IMR-90 (cell line): ENCODE data around the gene HOXD12.

Experiments
- CHD1 ChIP-seq: IDR thresholded peaks from 2 replicates; pipeline ENCODE4 v1.6.1; 2012; ENCODE audit warnings: low read depth, low read length, improper control_type of control experiment
- MXI1 ChIP-seq: IDR thresholded peaks from 2 replicates; pipeline ENCODE4 v1.6.1; 2012; ENCODE audit warnings: low read depth, mild to moderate bottlenecking, low read length, moderate library complexity, borderline replicate concordance
- NFE2L2 ChIP-seq: fragments of 150-350 bp; IDR thresholded peaks from 2 replicates; pipeline ENCODE4 v1.6.1; 2016; ENCODE audit warnings: low read depth, mild to moderate bottlenecking, low read length
- POLR2A ChIP-seq: IDR thresholded peaks from 2 replicates; pipeline ENCODE4 v1.6.1; 2012; ENCODE audit warnings: mild to moderate bottlenecking, low read depth, low read length
- RAD21 ChIP-seq: IDR thresholded peaks from 2 replicates; pipeline ENCODE4 v1.6.1; 2012; ENCODE audit warnings: low read length, improper control_type of control experiment
- RCOR1 ChIP-seq: IDR thresholded peaks from 2 replicates; pipeline ENCODE4 v1.6.1; 2012; ENCODE audit warnings: mild to moderate bottlenecking, low read length, improper control_type of control experiment; ENCODE audit not compliant: insufficient replicate concordance
- RFX5 ChIP-seq: IDR thresholded peaks from 2 replicates; pipeline ENCODE4 v1.8.0; 2012; ENCODE audit warnings: low read depth, mild to moderate bottlenecking, low read length, moderate library complexity
- SMC3 ChIP-seq: fragments of 150-350 bp; IDR thresholded peaks from 2 replicates; pipeline ENCODE4 v1.6.1; 2016; ENCODE audit warnings: low read depth, mild to moderate bottlenecking, antibody characterized with exemption, low read length, moderate library complexity
- TF ChIP-seq, protein P1 (sequence below): conservative IDR thresholded peaks from 2 replicates; pipeline ENCODE4 v1.5.1; 2012; ENCODE audit warnings: mild to moderate bottlenecking, low read depth, low read length, improper control_type of control experiment
- TF ChIP-seq, protein P2 (sequence below): fragments of 150-350 bp; IDR thresholded peaks from 2 replicates; pipeline ENCODE4 v1.6.1; 2017; ENCODE audit warnings: mild to moderate bottlenecking, antibody characterized with exemption, low read length, low read depth
- TF ChIP-seq, protein P3 (sequence below): fragments of 150-350 bp; IDR thresholded peaks from 2 replicates; pipeline ENCODE4 v1.6.1; 2016; ENCODE audit warnings: low read depth, mild to moderate bottlenecking, low read length, moderate library complexity, borderline replicate concordance

DNA sequence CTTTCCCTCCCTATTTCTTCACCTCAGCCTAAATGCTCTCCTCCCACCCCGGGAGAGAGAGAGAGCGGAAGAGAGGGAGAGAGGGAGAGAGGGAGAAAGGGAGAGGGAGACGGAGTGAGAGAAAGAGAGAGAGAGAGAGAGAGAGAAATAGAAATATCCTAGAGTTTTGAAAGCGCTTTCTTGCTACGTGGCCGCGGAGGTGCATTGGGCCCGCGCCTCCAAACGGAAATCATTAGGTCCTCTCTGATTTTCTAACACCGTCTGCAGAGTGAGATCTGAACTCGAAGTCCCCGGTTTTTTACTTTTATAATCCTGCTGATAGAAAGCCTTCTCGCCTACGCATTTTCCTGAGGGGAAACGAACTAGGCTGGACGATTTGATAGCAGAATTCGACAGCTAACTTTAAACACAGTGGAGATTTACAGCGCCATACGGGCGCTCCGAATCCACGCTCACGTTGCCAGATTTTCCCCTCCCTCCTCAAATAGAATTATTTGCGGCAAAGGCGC, 14.9 kb upstream of the HOXD12 start:
- TF ChIP-seq, protein P1, sequence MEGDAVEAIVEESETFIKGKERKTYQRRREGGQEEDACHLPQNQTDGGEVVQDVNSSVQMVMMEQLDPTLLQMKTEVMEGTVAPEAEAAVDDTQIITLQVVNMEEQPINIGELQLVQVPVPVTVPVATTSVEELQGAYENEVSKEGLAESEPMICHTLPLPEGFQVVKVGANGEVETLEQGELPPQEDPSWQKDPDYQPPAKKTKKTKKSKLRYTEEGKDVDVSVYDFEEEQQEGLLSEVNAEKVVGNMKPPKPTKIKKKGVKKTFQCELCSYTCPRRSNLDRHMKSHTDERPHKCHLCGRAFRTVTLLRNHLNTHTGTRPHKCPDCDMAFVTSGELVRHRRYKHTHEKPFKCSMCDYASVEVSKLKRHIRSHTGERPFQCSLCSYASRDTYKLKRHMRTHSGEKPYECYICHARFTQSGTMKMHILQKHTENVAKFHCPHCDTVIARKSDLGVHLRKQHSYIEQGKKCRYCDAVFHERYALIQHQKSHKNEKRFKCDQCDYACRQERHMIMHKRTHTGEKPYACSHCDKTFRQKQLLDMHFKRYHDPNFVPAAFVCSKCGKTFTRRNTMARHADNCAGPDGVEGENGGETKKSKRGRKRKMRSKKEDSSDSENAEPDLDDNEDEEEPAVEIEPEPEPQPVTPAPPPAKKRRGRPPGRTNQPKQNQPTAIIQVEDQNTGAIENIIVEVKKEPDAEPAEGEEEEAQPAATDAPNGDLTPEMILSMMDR = no peak
- TF ChIP-seq RAD21 = no peak
- TF ChIP-seq, protein P2, sequence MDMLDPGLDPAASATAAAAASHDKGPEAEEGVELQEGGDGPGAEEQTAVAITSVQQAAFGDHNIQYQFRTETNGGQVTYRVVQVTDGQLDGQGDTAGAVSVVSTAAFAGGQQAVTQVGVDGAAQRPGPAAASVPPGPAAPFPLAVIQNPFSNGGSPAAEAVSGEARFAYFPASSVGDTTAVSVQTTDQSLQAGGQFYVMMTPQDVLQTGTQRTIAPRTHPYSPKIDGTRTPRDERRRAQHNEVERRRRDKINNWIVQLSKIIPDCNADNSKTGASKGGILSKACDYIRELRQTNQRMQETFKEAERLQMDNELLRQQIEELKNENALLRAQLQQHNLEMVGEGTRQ = no peak
- TF ChIP-seq CHD1 = no peak
- TF ChIP-seq MXI1 = no peak
- TF ChIP-seq RCOR1 = no peak
- TF ChIP-seq, protein P3, sequence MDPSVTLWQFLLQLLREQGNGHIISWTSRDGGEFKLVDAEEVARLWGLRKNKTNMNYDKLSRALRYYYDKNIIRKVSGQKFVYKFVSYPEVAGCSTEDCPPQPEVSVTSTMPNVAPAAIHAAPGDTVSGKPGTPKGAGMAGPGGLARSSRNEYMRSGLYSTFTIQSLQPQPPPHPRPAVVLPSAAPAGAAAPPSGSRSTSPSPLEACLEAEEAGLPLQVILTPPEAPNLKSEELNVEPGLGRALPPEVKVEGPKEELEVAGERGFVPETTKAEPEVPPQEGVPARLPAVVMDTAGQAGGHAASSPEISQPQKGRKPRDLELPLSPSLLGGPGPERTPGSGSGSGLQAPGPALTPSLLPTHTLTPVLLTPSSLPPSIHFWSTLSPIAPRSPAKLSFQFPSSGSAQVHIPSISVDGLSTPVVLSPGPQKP = no peak
- TF ChIP-seq SMC3 = no peak
- TF ChIP-seq RFX5 = no peak
- no peak for TF ChIP-seq NFE2L2
- TF ChIP-seq POLR2A = no peak
